KBM-7 (cell line): ENCODE measurements around the gene REXO4.
"Not testable (repeated sequence)": the region's sequence is repeated elsewhere in the genome, so short reads cannot be mapped to it uniquely, and the experiment has no call there.

Experiments
- DNase-seq: peaks from one replicate; pipeline ENCODE4 v3.0.0-alpha.2; 2015
- in situ Hi-C: fragments of 300-500 bp; cut with MboI; formaldehyde crosslinking; loops from 2 replicates; pipeline ENCODE4 v1.14.3; 2020; ENCODE audit warnings: low sequenced_read_pairs, low pct_unique_long_range_greater_than_20kb, mixed read lengths

Gene REXO4

DNA sequence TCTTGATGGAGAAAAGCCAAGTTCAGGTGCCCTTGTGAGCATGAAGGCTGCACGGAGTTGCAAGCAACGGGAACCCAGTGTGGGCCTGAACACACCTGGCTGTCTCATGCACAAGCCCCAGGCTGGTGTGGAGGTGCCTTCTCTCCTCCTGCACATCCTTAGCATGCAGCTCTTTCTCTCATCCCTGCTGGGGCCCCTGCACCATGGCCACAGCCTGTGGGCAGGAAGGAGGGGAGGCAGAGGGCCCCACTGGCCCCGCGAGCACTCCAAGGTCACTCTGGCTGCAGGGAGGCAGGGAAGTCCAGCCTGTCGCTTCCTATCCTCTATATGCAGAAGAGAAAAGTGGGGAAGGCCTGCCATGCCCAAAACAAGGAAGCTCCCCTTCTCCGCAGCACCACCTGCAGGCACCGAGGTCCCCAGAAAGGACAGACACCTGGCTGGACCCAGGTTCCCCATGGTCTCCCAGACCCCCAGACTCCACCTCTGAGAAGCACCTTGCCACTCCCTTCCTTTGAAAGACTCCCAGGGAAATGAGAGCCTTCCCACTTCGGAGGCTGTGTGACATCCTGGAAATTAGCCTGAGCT lies 23.0 kb downstream of the REXO4 start:
- no peak for DNase-seq
- in situ Hi-C loops = no loop called here

DNA sequence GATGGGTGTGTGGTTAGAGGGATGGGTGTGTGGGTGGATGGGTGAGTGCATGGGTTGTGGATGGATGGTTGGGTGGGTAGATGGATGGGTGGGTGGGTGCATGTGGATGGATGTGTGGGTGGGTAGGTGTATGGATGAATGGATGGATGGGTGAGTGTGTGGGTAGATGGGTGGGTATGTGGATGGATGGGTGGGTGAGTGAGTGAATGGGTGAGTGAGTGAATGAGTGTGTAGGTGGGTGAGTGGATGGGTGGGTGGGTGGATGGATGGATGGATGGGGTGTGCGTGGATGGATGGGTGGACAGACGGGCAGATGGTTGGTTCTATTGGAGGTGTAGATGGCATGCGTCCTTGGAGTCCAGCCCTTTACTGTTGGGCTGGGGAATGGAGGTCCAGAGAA lies 24.4 kb downstream of the REXO4 start:
- in situ Hi-C loops = no loop called here
- no peak for DNase-seq

DNA sequence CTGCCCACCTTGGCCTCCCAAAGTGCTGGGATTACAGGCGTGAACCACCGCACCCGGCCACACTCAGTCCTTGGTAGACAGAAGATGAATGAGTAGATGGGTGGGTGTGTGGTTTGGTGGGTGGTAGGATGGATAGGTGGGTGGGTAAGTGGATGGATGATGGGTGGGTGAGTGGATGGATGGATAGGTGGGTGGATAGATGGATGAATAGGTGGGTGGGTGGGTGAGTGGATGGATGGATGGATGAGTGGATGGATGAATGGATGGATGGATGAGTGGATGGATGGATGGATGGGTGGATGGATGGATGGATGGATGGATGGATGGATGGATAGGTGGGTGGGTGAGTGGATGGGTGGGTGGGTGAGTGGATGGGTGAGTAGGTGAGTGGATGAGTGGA lies 25.5 kb downstream of the REXO4 start:
- DNase-seq, in situ Hi-C loops: not testable (repeated sequence)

DNA sequence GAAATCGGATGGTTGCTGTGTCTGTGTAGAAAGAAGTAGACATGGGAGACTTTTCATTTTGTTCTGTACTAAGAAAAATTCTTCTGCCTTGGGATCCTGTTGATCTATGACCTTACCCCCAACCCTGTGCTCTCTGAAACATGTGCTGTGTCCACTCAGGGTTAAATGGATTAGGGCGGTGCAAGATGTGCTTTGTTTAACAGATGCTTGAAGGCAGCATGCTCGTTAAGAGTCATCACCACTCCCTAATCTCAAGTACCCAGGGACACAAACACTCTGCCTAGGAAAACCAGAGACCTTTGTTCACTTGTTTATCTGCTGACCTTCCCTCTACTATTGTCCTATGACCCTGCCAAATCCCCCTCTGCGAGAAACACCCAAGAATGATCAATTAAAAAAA lies 26.4 kb downstream of the REXO4 start:
- in situ Hi-C loops = not testable (repeated sequence)

DNA sequence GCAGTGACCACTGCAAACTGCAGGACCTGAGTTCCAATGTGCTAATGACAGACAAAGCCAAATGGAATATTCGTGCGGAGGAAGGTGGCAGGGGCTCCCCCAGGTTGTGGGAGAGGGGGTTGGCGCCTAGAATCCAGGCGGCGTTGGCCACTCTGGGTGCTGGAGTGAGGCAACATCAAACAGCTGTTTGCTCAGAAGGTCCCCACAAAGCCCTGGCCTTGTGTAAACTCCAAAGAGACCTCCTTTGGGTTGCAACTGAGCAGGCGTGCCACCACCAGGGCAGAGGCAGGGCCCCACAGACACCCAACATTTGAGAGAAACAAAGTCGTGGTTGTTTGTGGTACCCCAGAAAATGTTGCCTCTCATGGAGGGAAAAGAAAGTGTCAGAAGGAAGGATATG lies 27.1 kb downstream of the REXO4 start:
- DNase-seq = no peak
- in situ Hi-C loops = no loop called here

More for the DNA sequence above, 26.4 kb downstream of the REXO4 start:
- DNase-seq = not testable (repeated sequence)

DNA sequence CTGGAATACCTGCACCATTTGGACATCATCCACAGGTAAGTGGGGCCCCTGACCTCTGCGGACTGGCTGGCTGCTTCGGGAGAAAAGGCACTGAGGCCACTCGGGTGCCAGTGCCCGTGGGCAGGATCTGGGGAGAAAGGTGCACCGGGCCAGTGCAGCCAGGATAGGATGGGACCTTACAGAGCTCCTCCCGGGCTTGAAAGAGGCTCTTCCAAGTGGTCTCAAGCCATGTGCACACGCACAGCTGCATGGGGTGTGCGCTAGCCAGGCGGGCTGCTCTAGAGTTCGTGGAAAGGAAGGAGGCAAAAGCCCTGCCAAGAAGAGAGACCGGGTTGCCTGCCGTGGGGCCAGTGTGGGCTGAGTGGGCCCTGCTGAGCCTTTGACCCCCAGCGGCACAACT lies 28.2 kb downstream of the REXO4 start:
- in situ Hi-C loops = no loop called here
- no peak for DNase-seq

DNA sequence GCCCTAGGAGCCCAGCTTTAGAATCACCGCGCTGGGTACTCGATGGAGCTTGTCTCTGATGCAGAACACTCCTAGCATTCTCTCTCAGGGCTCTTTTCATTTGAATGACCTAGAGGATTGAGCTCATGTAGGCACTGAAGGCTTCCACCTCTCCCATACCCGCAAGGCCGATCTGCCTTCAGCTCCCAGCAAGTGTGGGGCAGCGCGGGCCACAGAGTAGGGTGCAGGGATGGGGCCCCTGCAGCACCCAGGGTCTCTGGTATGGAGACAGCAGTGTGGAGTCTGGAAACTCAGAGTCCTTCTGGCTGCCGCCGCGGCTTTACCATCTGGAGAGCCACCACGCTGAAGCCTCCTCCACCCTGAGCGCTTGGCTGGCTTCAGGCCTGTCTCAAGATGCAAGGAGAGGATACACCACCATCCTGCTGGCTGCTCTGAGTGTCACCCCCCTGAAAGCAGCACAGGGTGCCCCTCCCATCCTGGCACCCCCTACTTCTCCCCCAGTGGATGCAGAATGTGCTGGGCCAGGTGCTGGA lies 28.7 kb downstream of the REXO4 start:
- DNase-seq = no peak
- in situ Hi-C loops = no loop called here

DNA sequence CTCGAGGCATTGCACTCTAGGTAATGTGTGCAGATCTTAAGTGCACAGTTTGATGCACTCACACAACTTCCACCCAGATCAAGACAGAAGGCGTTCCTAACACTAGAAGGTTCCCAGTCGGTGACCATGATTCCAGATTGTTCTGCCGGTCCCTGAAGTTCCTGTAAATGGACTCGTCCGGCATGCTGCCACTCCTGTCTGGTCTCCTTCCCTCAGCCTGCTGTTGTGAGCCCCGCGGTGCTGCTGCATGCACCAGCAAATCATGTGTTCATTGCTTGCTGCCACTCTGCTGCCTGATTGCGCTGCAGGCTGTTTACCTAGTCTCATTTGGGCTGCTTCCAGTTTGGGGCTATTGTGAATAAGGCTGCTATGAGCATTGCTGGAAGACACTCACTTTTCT lies 30.1 kb downstream of the REXO4 start:
- no peak for DNase-seq
- in situ Hi-C loops = no loop called here

DNA sequence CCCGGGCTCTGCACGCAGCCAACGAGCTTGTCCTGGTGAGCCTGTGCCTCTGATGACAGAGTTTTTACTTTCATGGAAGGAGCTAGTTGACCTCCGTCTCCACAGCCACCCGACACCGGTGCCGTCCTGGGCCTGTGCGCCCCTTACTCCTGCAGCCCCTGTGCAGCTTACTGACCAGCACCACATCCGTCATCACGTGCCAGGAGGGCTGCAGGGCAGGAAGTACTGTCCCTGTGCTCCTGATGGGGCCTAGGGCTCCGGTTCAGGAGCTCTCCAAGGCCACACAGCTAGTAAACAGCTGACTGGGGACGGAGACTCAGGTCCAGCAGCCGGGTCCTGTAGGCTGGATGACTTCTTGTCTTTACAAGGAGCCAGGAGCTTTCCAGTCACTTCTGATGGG lies 31.5 kb downstream of the REXO4 start:
- in situ Hi-C loops = no loop called here
- no peak for DNase-seq

DNA sequence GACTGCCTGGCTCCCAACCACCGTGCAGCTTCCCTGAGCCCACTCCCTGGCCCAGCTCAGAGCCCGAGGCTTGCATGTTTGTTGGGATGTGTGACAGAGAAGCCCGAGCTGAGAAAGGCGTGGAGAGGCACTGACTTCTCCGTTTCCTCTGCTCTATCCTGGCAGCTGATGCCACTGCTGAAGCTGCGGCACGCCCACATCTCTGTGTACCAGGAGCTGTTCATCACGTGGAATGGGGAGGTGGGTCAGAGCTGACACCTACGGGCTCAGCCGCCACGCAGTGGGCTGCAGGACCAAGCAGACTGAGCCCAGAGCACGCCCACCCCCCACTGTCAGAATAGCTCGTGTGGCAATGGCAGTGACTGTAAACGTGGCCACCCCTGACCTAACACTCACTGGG lies 32.4 kb downstream of the REXO4 start:
- DNase-seq = no peak
- in situ Hi-C loops = no loop called here

DNA sequence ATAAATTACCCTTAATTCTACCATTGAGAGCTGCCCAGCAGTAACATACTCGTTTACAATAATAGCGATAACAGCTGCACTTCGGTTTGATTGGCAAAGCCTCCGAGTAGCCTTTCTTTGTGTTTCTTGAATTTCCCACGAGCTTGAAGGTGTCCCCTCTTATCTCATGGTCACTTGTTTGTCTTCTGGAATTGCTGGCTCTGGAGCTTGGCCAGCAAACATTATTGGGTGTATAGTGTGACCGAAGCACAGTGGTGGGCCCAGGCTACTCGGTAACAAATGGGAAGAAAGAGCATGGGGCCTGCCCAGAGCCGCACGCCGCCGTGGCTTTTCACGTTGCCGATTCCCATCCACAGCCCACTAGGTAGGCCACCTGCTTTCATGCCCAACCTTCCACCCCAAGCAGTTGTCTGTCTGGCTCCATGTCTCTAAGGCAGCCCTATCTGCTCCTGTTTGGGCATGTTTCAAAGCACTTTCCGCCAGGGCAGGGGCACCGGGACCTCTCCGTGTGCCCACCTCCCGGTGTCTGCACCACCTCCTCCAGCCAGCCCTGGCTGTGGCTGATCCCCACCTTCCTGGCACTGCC lies 33.0 kb downstream of the REXO4 start:
- DNase-seq = no peak
- in situ Hi-C loops = no loop called here

DNA sequence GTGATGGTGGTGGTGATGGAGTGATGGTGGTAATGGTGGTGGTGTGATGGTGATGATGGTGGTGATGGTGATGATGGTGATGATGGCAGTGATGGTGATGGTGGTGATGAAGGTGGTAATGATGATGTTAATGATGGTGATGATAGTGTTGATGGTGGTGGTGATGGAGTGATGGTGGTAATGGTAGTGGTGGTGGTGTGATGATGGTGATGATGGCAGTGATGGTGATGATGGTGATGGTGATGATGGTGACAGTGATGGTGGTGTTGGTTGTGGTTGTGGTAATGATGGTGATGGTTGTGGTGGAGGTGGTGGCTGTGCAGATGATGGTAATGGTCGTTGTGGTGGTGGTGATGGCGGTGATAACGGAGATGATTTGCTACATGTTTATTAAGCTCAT lies 34.4 kb downstream of the REXO4 start:
- DNase-seq = no peak
- in situ Hi-C loops = no loop called here

DNA sequence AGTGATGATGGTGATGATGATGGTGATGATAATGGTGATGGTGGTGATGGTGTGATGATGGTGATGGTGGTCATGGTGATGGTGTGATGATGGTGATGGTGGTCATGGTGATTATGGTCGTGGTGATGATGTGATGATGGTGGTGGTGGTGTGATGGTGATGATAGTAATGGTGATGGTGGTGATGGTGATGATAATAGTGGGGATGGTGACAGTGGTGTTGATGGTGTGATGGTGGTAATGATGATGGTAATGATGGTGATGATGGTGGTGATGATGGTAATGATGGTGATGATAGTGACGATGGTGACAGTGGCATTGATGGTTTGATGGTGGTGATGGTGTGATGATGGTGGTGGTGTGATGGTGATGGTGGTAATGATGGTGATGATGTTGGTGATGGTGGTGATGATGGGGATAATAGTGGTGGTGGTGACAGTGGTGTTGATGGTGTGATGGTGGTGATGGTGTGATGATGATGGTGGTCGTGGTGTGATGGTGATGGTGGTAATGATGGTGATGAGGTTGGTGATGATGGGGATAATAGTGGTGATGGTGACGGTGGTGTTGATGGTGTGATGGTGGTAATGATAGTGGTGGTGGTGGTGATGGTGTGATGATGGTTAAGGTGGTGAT lies 35.2 kb downstream of the REXO4 start:
- no peak for DNase-seq
- in situ Hi-C loops = no loop called here

DNA sequence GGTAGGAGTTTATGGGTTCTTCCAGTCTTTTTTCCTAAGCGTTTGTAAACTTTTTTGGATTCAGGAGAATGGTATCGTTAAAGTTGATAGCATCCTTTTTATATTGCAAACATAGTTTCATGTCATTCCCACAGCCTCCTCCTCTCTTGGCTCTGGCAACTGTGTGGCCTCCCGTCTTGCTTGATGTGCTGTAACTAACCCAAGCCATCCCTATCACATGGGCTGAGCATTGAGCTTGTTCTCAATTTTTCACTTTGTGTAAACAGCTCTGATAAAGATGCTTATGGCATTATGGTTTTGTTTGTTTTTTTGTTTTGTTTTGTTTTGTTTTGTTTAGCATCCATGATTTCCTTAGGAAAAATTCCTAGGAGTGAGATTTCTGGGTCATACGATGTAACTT lies 37.1 kb downstream of the REXO4 start:
- in situ Hi-C loops = no loop called here

DNA sequence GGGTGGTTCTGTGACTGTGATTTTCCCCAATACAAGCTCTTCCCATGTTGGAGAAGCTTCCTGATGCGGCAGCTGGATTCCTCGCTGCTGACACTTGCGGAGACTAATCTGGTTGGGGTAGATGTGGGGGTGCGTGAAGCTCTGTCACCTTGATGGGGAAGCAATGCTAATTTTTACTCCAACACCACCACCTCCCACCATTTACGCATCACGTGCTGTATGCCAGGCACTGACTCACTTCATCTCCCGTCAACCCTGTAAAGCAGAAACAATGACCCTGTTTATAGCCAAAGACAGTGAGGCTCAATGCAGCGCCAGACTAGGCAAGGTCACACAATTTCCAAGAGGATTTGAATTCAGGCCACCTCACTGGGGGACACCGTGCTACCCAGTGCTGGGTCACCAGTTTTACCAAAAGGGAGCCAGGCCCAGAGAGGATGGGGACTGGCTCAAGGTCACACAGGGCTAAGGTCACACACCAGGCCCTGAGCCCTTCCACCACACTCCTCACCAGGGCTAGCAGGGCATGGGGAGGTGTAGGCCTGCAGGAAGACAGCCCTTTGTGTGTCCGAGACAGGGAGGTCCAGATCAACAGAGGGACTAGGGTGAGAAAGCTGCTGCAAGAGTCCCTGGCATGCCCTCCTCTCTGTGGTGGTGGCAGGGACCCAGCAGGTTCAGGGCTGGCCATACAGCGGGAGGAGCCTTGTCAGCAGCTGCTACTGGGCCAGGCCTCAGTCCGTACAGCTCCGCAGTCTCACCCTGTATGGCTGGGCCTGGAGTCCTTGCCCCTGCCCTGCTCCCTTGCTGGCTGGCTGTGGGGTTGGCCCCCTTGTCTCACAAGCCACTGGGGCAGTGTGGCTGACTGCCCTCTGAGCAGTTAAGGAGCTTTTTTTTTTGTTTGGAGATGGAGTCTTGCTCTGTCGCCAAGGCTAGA lies 38.4 kb downstream of the REXO4 start:
- DNase-seq = no peak
- in situ Hi-C loops = no loop called here

More for the DNA sequence above, 37.1 kb downstream of the REXO4 start:
- no peak for DNase-seq

DNA sequence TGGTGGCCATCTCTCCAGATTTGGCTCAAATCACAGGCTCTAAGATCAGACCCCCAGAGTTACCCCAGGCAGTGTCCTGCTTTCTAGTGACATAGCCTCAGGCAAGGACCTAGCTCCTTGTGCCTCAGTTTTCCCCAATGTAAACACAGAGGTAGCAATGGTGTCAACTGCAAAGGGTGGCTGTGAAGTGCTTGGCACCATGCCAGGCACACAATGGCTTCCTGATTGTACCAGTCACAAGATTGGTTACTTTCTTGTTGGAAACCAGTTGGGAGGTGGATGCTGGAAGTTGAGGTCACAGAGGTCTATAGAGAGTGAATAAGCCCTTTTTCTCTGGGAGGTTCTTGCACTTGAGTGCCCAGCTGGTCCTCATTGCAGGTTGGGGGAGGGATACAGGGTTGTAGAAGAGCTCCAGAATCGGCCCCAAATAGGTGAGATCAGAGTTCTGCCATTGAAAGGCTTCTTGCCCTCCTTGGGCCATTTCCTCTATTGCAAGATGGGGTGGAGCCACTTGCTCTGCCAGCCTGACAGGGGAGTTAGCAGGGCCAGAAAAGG lies 39.3 kb downstream of the REXO4 start:
- no peak for DNase-seq
- in situ Hi-C loops = no loop called here

DNA sequence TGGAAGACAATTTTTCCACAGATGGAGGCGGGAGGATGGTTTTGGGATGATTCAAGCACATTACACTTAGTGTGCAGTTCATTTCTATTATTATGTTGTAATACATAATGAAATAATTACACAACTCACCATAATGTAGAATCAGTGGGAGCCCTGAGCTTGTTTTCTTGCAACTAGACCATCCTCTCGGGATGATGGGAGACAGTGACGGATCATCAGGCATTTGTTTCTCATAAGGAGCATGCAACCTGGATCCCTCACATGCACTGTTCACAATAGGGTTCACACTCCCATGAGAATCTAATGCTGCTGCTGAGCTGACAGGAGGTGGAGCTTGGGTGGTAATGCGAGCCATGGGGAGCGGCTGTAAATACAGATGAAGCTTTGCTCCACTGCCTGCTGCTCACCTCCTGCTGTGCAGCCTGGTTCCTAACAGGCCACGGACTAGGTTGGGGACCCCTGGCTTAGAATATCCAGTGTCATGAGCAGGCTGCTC lies 40.0 kb downstream of the REXO4 start:
- in situ Hi-C loops = no loop called here
- DNase-seq = no peak

DNA sequence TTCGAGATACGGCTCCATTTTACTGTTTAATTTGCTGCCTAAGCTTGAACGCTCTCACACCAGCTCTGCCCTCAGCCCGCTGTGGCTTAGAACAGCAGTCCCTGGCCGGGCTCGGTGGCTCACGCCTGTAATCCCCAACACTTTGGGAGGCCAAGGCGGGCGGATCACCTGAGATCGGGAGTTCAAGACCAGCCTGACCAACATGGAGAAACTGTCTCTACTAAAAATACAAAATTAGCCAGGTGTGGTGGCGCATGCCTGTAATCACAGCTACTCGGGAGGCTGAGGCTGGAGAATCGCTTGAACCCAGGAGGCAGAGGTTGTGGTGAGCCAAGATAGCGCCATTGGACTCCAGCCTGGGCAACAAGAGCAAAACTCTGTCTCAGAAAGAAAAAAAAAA lies 40.5 kb downstream of the REXO4 start:
- in situ Hi-C loops, DNase-seq: not testable (repeated sequence)
